Stomach smooth muscle (tissue), 2 donors: ENCODE data around the gene RASSF3.

Source experiments
- H3K27ac ChIP-seq: one replicate; pipeline ENCODE4 v1.7.0; 2013; ENCODE audit warnings: mild to moderate bottlenecking, low read length, inconsistent platforms
- H3K27me3 ChIP-seq, 2 donors: one replicate each; pipeline ENCODE4 v1.7.0; 2013; ENCODE audit warnings: low read length in 2 of 2; ENCODE audit not compliant: insufficient read depth in 2 of 2, control insufficient read depth in 1 of 2
- H3K36me3 ChIP-seq, 2 donors: one replicate each; pipeline ENCODE4 v1.7.0; 2013; ENCODE audit warnings: low read length in 2 of 2; ENCODE audit not compliant: control insufficient read depth in 2 of 2, insufficient read depth in 2 of 2
- H3K4me1 ChIP-seq: one replicate; pipeline ENCODE4 v1.7.0; 2013; ENCODE audit warnings: low read length; ENCODE audit not compliant: control insufficient read depth, insufficient read depth
- H3K4me3 ChIP-seq, 2 donors: one replicate each; pipeline ENCODE4 v1.7.0; 2013; ENCODE audit warnings: low read length in 2 of 2
- H3K9ac ChIP-seq, 2 donors: one replicate each; pipeline ENCODE4 v1.7.0; 2013; ENCODE audit warnings: low read length in 2 of 2, mild to moderate bottlenecking in 1 of 2
- H3K9me3 ChIP-seq, 2 donors: one replicate each; pipeline ENCODE4 v1.7.0; 2013; ENCODE audit warnings: low read length in 2 of 2; ENCODE audit not compliant: control insufficient read depth in 2 of 2
- donor health status: healthy.
- donor health status: Pancreatic carcinoma.

RASSF3 gene

GRCh38 chr12:64730588-64730969 lies 120.3 kb downstream of the RASSF3 start:
- Histone ChIP-seq H3K27me3 (no peaks in the 10 kb centered on the region), H3K4me1 (no peaks in the 10 kb centered on the region), H3K4me3 (no peak overlapping the region), H3K36me3 (peaks cover 15 to 20% of the 10 kb centered on the region in 2 donors), H3K9ac (no peak overlapping the region), H3K9me3 (no peaks in the 10 kb centered on the region), H3K27ac (no peak overlapping the region)

- Histone ChIP-seq H3K4me1 (no peaks in the 10 kb centered on the region), H3K36me3 (peaks cover 24 to 26% of the 10 kb centered on the region in 2 donors)
Observed at GRCh38 chr12:64731683-64732082, 121.4 kb downstream of the RASSF3 start.

GRCh38 chr12:64733857-64734256 lies 123.6 kb downstream of the RASSF3 start:
- Histone ChIP-seq H3K36me3 (peaks cover 30 to 37% of the 10 kb centered on the region in 2 donors), H3K4me3 (no peak overlapping the region), H3K27me3 (no peaks in the 10 kb centered on the region), H3K27ac (no peak overlapping the region), H3K4me1 (no peaks in the 10 kb centered on the region), H3K9ac (no peak overlapping the region), H3K9me3 (no peaks in the 10 kb centered on the region)

More at GRCh38 chr12:64731683-64732082, 121.4 kb downstream of the RASSF3 start:
- no peaks in the 10 kb centered on the region for H3K27me3 ChIP-seq
- H3K27ac ChIP-seq: no peak overlapping the region
- no peak overlapping the region for H3K9ac ChIP-seq
- no peak overlapping the region for H3K4me3 ChIP-seq
- H3K9me3 ChIP-seq: no peaks in the 10 kb centered on the region

- no peak overlapping the region for H3K4me3 ChIP-seq
- H3K9me3 ChIP-seq: no peaks in the 10 kb centered on the region
- no peak overlapping the region for H3K27ac ChIP-seq
Observed at GRCh38 chr12:64735442-64735841, 125.1 kb downstream of the RASSF3 start.

GRCh38 chr12:64736771-64737170 lies 126.5 kb downstream of the RASSF3 start:
- H3K9ac ChIP-seq: no peak overlapping the region
- no peak overlapping the region for H3K27ac ChIP-seq

More at GRCh38 chr12:64735442-64735841, 125.1 kb downstream of the RASSF3 start:
- Histone ChIP-seq H3K27me3 (no peaks in the 10 kb centered on the region), H3K4me1 (no peaks in the 10 kb centered on the region), H3K9ac (no peak overlapping the region), H3K36me3 (peaks cover 43 to 46% of the 10 kb centered on the region in 2 donors)

GRCh38 chr12:64737539-64737938 lies 127.2 kb downstream of the RASSF3 start:
- no peak overlapping the region for H3K4me3 ChIP-seq
- H3K27ac ChIP-seq: no peak overlapping the region
- no peaks in the 10 kb centered on the region for H3K9me3 ChIP-seq
- no peaks in the 10 kb centered on the region for H3K27me3 ChIP-seq
- peaks cover 45 to 54% of the 10 kb centered on the region in 2 donors for H3K36me3 ChIP-seq
- no peak overlapping the region for H3K9ac ChIP-seq
- no peaks in the 10 kb centered on the region for H3K4me1 ChIP-seq

More at GRCh38 chr12:64736771-64737170, 126.5 kb downstream of the RASSF3 start:
- Histone ChIP-seq H3K4me1 (no peaks in the 10 kb centered on the region), H3K4me3 (no peak overlapping the region), H3K9me3 (no peaks in the 10 kb centered on the region), H3K36me3 (peaks cover 41 to 50% of the 10 kb centered on the region in 2 donors), H3K27me3 (no peaks in the 10 kb centered on the region)

- H3K9ac ChIP-seq: no peak overlapping the region
Observed at GRCh38 chr12:64739778-64740177, 129.5 kb downstream of the RASSF3 start.

GRCh38 chr12:64740646-64741045 lies 130.4 kb downstream of the RASSF3 start:
- no peaks in the 10 kb centered on the region for H3K27me3 ChIP-seq
- H3K4me3 ChIP-seq: no peak overlapping the region
- H3K4me1 ChIP-seq: no peaks in the 10 kb centered on the region
- H3K9me3 ChIP-seq: no peaks in the 10 kb centered on the region
- no peak overlapping the region for H3K9ac ChIP-seq
- H3K27ac ChIP-seq: no peak overlapping the region
- peaks cover 55 to 63% of the 10 kb centered on the region in 2 donors for H3K36me3 ChIP-seq

More at GRCh38 chr12:64739778-64740177, 129.5 kb downstream of the RASSF3 start:
- Histone ChIP-seq H3K4me3 (no peak overlapping the region), H3K4me1 (no peaks in the 10 kb centered on the region), H3K36me3 (peaks cover 61 to 63% of the 10 kb centered on the region in 2 donors), H3K9me3 (no peaks in the 10 kb centered on the region), H3K27me3 (no peaks in the 10 kb centered on the region), H3K27ac (no peak overlapping the region)

GRCh38 chr12:64742416-64742815 lies 132.1 kb downstream of the RASSF3 start:
- H3K4me3 ChIP-seq: no peak overlapping the region
- H3K27me3 ChIP-seq: no peaks in the 10 kb centered on the region
- no peaks in the 10 kb centered on the region for H3K9me3 ChIP-seq
- H3K36me3 ChIP-seq: peaks cover 43 to 60% of the 10 kb centered on the region in 2 donors
- no peak overlapping the region for H3K9ac ChIP-seq
- H3K4me1 ChIP-seq: no peaks in the 10 kb centered on the region
- H3K27ac ChIP-seq: no peak overlapping the region

- no peak overlapping the region for H3K27ac ChIP-seq
- no peaks in the 10 kb centered on the region for H3K27me3 ChIP-seq
- H3K36me3 ChIP-seq: peaks cover 42 to 57% of the 10 kb centered on the region in 2 donors
- H3K4me3 ChIP-seq: no peak overlapping the region
- H3K4me1 ChIP-seq: no peaks in the 10 kb centered on the region
- no peak overlapping the region for H3K9ac ChIP-seq
- H3K9me3 ChIP-seq: no peaks in the 10 kb centered on the region
Observed at GRCh38 chr12:64743206-64743605, 132.9 kb downstream of the RASSF3 start.

GRCh38 chr12:64744422-64745258 lies 134.3 kb downstream of the RASSF3 start:
- no peak overlapping the region for H3K27ac ChIP-seq
- no peak overlapping the region for H3K4me3 ChIP-seq
- H3K36me3 ChIP-seq: peaks cover 37 to 51% of the 10 kb centered on the region in 2 donors

More at GRCh38 chr12:64744422-64745258, 134.3 kb downstream of the RASSF3 start:
- H3K9ac ChIP-seq: no peak overlapping the region
- H3K9me3 ChIP-seq: no peaks in the 10 kb centered on the region
- no peaks in the 10 kb centered on the region for H3K4me1 ChIP-seq
- H3K27me3 ChIP-seq: no peaks in the 10 kb centered on the region
